ENCODE data around the gene RGP1.

RGP1 gene

GRCh38 chr9:35711501-35712428 is 37.3 kb upstream of the RGP1 start:
- ATAC-seq = no peak
- TF ChIP-seq PATZ1 (CRISPR knock-in tag; IDR thresholded peaks at IDR 0.05; ENCODE audit: borderline replicate concordance) (no peak), TCF4 (CRISPR knock-in tag; IDR thresholded peaks at IDR 0.05; ENCODE audit: borderline replicate concordance) (no peak), ZNF70 (CRISPR knock-in tag; IDR thresholded peaks at IDR 0.05) (no peak), TSHZ2 (CRISPR knock-in tag; IDR thresholded peaks at IDR 0.05) (no peak), PPARA (CRISPR knock-in tag; IDR thresholded peaks at IDR 0.05; ENCODE audit: borderline replicate concordance) (no peak), GLIS3 (CRISPR knock-in tag; IDR thresholded peaks at IDR 0.05) (no peak), TOX (CRISPR knock-in tag; IDR thresholded peaks at IDR 0.05; ENCODE audit: borderline replicate concordance) (no peak), BACH2 (CRISPR knock-in tag; IDR thresholded peaks at IDR 0.05; ENCODE audit: borderline replicate concordance) (no peak), ZC3H10 (CRISPR knock-in tag; IDR thresholded peaks at IDR 0.05) (no peak), ZFP3 (CRISPR knock-in tag; IDR thresholded peaks at IDR 0.05) (no peak), ARNTL (CRISPR knock-in tag; IDR thresholded peaks at IDR 0.05; ENCODE audit: borderline replicate concordance, low read depth) (no peak), OSR1 (CRISPR knock-in tag; IDR thresholded peaks at IDR 0.05) (no peak), CSDC2 (CRISPR knock-in tag; IDR thresholded peaks at IDR 0.05) (no peak), ZNF565 (CRISPR knock-in tag; conservative IDR thresholded peaks at IDR 0.05; ENCODE audit: low read depth) (no peak), RARB (CRISPR knock-in tag; IDR thresholded peaks at IDR 0.05) (no peak), SNAI2 (CRISPR knock-in tag; IDR thresholded peaks at IDR 0.05) (no peak)

- no peak for ATAC-seq
- TF ChIP-seq ZNF565 (CRISPR knock-in tag; conservative IDR thresholded peaks at IDR 0.05; ENCODE audit: low read depth) = no peak
- TF ChIP-seq ISL1 (CRISPR knock-in tag; IDR thresholded peaks at IDR 0.05) = no peak
- no peak for TF ChIP-seq TOX (CRISPR knock-in tag; IDR thresholded peaks at IDR 0.05; ENCODE audit: borderline replicate concordance)
- no peak for TF ChIP-seq TCF4 (CRISPR knock-in tag; IDR thresholded peaks at IDR 0.05; ENCODE audit: borderline replicate concordance)
- TF ChIP-seq ARNTL (CRISPR knock-in tag; IDR thresholded peaks at IDR 0.05; ENCODE audit: borderline replicate concordance, low read depth) = no peak
- no peak for TF ChIP-seq POU6F1 (CRISPR knock-in tag; IDR thresholded peaks at IDR 0.05; ENCODE audit: borderline replicate concordance, low read depth)
- TF ChIP-seq OSR1 (CRISPR knock-in tag; IDR thresholded peaks at IDR 0.05) = no peak
- TF ChIP-seq CREB5 (CRISPR knock-in tag; IDR thresholded peaks at IDR 0.05; ENCODE audit: low read depth) = no peak
- no peak for TF ChIP-seq GLIS3 (CRISPR knock-in tag; IDR thresholded peaks at IDR 0.05)
- no peak for TF ChIP-seq ESRRG (CRISPR knock-in tag; IDR thresholded peaks at IDR 0.05)
- no peak for TF ChIP-seq ZNF8 (CRISPR knock-in tag; IDR thresholded peaks at IDR 0.05)
- TF ChIP-seq ZC3H10 (CRISPR knock-in tag; IDR thresholded peaks at IDR 0.05) = no peak
- TF ChIP-seq PATZ1 (CRISPR knock-in tag; IDR thresholded peaks at IDR 0.05; ENCODE audit: borderline replicate concordance) = no peak
- TF ChIP-seq SNAI2 (CRISPR knock-in tag; IDR thresholded peaks at IDR 0.05) = no peak
- no peak for TF ChIP-seq PPARA (CRISPR knock-in tag; IDR thresholded peaks at IDR 0.05; ENCODE audit: borderline replicate concordance)
- TF ChIP-seq ZFP30 (CRISPR knock-in tag; IDR thresholded peaks at IDR 0.05) = no peak
These were observed 36.2 kb upstream of the RGP1 start for GRCh38 chr9:35712762-35713400.
